ENCODE data around the gene CGREF1.

- TF ChIP-seq CTCF (conservative IDR thresholded peaks at IDR 0.05; ENCODE audit: low read length) (no peak; the same call in 1 of the 2 replicates), EZH2phosphoT487 (IDR thresholded peaks at IDR 0.05; ENCODE audit: borderline replicate concordance, low read depth, low read length) (no peak)
Measured at GRCh38 chr2:27086724-27087593, 32.0 kb downstream of the CGREF1 start, which contains the start of gene KHK.
